DMS79 treated with DMSO at 0.1 percent for 48 hours (cell line): ENCODE data around the gene PPP1CC.

Experiments
- DNase-seq: peaks from one replicate; lab custom pipeline; 2025; lab: John Stamatoyannopoulos, UW

The PPP1CC gene

DNA sequence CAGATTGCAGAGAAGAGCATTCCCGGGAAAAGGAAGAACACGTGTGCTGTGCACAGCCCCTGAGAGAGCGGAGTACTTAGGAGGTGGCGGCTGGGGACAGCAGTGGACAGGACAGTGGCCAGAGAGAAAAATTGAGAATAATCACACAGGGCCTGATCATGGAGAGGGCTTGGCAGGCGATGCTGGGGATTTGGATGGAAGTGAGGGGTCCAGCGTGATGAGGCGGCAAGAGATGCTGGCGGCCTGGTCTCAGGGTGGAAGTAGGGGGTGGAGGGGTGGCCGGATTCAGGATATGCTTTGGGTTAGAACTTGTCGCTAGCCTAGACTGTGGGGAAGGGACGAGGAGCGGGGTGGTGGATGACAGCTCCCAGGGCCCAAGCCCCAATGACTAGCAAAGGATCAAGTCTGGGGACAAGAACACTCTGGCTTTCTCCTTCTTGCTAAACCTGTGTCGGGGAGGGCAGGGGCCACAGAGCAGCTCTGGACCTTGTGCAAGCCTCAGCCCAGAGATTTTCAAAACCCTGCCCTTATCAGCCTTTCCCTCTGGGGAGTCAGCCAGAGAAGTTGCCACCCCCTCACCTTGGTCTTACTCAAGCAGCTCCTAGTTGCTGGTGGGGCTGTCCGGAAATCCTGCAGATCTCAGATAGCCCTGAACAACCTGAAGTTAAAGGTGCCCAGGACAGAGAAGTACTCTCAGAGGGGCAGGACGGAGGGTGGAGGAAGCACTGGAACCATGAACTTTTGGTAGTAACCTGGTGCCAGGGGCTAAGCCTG is 55.1 kb downstream of the PPP1CC start:
- DNase-seq: no peak

DNA sequence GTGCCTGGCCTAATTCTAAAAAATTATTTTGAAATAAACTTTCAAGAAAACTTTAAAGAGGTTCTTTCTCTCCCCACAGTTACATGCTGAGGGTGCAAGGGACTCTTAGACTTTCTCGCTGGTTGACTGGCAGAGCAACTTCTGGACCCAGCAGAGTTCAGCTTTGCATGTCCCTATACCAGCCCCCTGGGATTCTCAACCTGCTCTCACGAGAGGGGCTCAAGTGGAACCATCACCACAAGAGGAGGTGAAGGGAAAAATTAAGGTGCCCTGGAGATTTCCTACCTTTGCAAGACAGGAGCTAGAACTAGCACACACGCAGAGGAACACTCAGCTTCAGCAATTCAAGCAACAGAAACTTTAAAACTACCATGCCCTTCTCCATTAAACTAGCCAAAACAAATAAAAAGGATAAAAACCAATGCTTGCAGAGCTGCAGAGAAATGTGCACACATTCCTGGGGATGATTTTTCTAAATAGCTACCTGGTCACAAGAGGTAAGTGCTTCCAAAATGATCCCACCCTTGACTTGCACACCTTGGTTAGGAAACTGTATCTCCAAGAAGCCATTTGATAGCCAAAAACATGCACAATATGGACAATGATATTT is 56.3 kb downstream of the PPP1CC start:
- DNase-seq: no peak

DNA sequence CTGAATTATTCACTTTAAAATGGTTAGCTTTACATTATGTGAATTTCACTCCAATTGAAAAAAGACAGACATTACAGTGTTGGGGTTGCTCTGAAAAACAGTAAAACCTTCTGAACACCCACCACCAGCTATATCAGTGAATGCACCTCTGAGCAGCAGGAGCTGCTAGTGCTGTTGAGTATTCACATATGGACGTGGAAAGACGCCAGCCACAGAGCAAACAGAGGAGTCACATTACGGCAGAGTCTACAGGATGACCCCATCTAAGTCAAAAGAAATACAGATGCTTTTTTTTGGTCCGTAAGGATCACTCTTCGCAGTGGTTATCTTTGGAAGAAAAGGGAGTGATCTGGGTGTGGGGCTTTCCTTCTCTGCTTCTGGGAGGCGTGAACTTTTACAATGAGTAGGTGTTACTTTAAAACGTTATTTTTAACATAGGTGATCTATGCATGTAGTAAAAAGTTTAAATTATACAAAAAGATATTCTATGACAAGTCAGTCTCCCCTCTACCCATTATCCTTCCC is 58.3 kb downstream of the PPP1CC start:
- no peak for DNase-seq

DNA sequence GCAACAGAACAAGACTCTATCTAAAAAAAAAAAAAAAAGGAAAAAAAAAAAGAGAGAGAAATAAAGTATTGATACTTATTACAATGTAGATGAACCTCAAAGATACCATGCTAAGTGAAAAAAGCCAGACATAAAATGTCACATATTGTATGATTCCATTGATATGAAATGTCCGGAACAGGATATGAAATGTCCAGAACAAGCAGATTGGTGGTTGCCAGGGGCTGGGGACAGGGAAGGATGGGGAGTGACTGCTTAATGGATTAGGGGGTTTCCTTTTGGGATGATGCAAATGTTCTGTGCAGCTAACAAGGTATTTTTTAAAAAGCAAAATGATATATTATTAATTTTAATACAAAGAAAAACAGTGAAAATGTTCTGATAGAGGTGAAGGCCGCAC is 58.8 kb downstream of the PPP1CC start:
- DNase-seq: no peak

DNA sequence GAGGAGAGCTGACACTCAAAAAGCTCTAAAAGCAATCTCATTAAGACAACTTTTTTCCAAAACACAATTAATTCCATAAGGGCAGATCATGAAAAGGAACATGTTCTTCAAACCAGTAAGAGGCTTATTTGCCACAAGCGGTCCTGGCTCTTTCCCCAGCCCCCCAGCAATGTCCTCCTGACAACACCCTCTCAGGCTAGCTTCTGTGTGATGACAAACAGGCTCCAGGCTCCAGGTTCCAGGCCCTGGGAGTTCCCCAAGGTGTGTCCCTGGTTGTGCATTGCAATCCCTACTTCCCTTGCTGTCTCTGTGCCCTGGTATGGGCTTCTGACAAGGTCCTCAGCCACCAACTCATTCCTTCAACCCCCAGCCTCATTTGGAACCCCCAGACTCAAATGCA is 62.7 kb downstream of the PPP1CC start:
- no peak for DNase-seq

DNA sequence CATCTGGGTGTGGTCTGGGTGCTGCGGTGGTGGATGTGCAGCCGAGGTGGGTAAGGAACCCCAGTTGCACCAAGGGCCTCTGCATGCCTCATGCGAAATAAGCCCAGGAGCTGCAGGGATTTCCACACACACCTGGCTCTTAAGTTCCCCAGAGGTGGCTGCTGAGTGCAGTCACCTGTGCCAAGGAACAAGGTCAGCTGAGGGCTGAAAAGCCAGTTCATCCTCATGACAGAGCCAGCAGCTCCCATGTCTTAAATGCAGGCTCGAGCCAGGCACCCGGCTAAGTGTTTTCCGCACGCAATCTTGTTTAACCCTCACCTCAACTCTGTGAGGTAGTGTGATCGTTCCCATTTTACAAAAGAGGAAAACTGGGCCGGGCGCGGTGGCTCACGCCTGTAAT is 63.5 kb downstream of the PPP1CC start:
- DNase-seq: no peak

DNA sequence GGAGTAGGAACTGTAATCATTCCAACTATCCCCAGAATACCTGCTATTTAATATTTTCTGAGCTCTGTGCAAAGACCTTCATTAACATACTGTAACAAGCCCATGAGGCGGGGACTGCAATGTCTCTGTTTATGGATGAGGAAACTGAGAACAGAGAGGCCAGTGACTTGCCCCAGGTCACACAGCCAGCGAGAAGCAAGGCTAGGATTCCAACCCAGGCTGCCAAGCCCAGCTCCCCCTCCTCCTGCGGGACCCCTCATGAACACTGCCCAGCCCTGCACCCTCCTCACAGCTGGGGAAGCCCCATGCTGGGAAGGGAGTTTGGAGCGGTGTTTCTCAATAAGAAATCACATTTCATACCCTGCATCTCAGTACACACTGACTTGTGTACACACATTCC is 64.7 kb downstream of the PPP1CC start:
- DNase-seq: no peak

DNA sequence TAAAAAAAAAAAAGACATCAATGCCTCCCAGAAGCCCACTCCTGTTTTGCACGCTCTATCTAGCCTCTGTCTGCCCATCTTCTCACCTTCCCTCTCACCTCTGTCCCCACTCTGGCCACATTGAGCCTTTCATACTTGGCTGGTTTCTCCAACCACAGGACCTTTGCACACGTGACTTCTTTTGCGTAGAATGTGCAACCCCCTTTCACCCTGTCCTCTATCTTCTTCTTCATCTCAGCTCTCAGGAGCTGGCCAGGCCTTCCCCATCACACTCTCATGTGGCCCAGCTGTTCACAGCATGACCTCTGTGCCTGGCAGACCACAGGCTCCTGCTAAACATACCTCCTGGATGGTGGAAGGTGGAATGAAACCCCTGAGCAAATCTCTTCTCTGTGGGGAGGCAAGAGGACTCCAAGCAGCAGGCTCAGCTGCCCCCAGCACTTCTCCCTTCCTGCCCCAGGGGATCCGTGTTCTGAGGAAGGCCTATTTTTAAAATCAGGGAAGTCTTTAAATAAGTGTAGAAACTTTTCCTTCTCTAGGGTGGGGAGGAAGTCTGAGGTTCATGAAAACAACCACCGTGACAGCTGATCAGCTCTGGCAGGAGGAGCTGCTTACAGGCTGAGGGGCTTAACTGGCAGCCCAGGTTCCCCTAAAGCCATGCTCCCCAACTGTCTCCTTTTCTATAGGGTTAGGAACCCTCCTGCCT is 65.3 kb downstream of the PPP1CC start:
- DNase-seq: no peak

DNA sequence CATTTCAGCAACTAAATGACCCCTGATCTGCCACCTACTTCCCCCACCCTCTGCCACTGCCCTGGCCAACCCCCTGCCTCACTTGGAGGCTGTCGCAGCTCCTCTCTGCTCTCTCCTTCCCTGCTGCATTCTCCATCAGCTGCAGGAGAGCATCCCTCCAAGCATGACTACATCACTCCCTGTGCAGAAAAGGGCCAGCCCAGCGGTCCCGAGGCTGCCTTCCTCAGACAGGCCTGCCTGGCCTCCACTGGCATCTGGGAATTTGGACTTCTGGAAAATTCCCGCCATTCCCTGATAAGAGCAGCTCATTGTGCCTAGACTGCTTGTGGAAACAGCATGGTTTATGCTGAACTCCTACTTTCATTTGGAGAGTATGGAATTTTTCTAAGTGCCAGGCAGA is 66.5 kb downstream of the PPP1CC start:
- DNase-seq: no peak

DNA sequence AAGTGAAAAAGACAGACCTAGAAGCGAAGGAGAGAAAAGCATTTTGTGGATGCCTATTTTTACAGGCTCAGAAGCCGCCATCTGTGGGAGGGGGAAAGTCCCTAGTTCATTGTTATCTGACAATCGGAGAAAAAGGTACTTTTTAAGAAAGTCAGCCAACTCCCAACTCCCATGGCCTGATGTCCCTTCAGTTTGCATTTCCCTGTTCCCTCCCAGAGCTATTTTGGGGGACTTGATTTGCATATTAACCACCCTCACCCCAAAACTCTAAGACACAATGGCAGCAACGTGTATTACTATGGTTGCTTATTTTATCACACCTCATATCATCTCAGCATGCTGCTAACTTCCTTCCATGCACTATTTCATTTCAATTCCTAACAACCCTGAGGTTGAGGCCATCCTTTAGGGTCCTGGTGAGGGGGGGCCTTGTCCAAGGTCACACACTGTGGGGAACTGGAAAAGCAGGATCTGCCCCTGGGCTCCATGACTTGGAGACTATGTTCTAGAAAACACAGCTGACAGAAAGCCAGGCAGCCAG is 72.5 kb downstream of the PPP1CC start:
- no peak for DNase-seq
